ENCODE results near the gene DNAJC17. TPM values are rescaled to one million over a fixed set of nuclear protein-coding genes. Genes with fewer than 3 reads are reported as not detected.

Gene DNAJC17
- total RNA-seq, 1 donor from 2014 or later = 43.2 TPM

DNA sequence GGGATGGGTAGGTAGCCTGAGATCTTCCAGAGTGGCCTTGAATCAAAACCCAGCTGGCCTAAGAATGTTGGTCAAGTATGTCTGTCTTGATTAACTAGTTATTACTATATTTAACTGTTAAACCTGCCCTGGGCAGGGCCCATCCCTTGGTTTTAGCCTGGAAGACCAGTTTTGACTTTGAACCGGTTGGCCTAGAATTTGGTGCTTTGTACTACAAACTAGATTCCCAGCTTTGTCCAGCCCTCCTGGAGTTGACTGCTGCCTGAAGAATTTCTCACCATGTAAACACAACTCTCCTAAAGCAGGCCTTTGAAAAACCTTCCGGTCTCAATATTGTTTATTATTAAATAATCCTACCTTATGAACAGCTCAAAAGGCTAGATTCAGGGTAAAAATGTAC, 21.5 kb downstream of the DNAJC17 start:
- H3K4me3 ChIP-seq (ENCODE audit: low read depth, low read length) = no peak overlapping the region
- no peak for DNase-seq (ENCODE audit: low read depth)
- TF ChIP-seq, protein P1, sequence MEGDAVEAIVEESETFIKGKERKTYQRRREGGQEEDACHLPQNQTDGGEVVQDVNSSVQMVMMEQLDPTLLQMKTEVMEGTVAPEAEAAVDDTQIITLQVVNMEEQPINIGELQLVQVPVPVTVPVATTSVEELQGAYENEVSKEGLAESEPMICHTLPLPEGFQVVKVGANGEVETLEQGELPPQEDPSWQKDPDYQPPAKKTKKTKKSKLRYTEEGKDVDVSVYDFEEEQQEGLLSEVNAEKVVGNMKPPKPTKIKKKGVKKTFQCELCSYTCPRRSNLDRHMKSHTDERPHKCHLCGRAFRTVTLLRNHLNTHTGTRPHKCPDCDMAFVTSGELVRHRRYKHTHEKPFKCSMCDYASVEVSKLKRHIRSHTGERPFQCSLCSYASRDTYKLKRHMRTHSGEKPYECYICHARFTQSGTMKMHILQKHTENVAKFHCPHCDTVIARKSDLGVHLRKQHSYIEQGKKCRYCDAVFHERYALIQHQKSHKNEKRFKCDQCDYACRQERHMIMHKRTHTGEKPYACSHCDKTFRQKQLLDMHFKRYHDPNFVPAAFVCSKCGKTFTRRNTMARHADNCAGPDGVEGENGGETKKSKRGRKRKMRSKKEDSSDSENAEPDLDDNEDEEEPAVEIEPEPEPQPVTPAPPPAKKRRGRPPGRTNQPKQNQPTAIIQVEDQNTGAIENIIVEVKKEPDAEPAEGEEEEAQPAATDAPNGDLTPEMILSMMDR (conservative IDR thresholded peaks at IDR 0.05; ENCODE audit: low read depth, low read length) = no peak

DNA sequence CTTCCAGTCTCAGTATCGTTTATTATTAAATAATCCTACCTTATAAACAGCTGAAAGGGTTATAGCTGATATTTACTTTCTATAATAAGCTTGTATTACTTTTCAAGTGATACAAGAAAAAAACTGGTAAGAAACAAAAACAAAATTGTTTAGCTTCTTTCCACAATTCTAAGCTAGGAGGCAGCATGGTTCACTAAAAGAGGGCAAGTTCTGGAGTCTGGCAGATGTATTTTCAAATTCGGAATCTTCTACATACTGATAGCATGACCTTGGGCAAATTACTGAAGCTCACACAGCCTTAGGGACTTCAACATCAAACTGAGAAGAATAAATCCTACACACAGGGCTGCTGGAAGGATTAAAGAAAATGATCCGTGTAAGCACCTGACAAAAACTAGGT, 22.1 kb downstream of the DNAJC17 start:
- DNase-seq (ENCODE audit: low read depth) = no peak
- no peak overlapping the region for H3K4me3 ChIP-seq (ENCODE audit: low read depth, low read length)
- TF ChIP-seq, protein P1 (conservative IDR thresholded peaks at IDR 0.05; ENCODE audit: low read depth, low read length) = peak; percentile 37

DNA sequence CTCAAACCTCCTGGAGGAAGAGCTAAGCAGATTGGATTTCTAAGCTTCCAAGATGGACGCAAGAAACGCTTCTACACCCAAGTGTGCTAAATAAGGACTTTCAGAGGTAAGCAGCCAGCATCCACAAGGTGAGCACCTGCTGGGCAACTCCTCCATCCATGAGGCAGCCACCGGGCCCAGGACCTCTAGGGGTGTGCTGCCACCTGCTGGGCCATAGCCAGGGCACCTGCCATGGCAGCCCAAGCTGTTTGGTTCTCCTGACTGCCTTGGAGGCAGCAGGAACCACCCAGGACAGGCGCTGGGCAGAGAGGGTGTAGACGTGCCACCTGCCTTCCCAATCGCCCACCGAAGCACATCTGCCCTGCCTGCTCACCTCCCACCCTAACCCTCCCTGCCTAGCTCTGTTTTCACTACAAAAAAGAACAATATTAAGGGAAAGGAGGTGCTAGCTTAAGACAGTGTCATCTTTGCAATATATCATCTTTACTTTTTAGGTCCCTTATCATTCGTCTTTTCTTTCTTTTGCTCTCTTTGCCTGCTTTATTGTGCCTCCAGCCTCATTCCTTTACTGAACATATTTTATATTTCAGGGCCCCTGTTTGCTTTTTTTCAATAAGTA, 24.6 kb downstream of the DNAJC17 start:
- TF ChIP-seq, protein P1 (conservative IDR thresholded peaks at IDR 0.05; ENCODE audit: low read depth, low read length) = peak; percentile 85
- no peak overlapping the region for H3K4me3 ChIP-seq (ENCODE audit: low read depth, low read length)
- no peak for DNase-seq (ENCODE audit: low read depth)

DNA sequence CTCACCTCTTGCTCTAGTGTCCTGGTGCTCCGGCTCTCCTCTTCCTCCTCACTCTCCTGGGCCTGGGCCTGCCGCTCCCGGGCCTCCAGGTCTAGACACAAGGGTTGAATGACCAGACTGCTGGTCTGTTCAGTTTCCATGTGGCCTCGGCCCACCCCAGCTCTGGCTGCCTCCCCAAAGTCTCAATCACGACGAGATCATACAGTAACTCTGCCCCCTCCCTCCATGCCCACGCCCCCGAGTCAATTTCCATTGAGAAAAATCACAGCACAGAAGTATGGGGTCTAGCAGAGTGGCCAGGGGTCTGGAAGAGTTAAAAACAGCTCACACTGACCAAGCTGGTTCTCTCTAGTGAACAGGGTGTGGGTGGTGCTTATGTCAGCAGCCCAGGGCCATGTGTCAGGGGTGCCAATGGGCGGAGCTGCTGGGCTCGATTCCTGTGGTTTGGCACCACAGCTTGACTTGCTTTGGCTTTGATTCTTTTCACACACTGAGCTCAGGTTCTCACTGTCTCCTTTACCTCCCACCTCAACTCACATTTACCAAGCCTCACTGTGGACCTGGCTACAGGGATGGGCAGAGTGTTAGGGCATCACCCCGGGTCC, 30.6 kb downstream of the DNAJC17 start:
- DNase-seq (ENCODE audit: low read depth) = no peak
- H3K4me3 ChIP-seq (ENCODE audit: low read depth, low read length) = no peak overlapping the region
- TF ChIP-seq, protein P1 (conservative IDR thresholded peaks at IDR 0.05; ENCODE audit: low read depth, low read length) = no peak

DNA sequence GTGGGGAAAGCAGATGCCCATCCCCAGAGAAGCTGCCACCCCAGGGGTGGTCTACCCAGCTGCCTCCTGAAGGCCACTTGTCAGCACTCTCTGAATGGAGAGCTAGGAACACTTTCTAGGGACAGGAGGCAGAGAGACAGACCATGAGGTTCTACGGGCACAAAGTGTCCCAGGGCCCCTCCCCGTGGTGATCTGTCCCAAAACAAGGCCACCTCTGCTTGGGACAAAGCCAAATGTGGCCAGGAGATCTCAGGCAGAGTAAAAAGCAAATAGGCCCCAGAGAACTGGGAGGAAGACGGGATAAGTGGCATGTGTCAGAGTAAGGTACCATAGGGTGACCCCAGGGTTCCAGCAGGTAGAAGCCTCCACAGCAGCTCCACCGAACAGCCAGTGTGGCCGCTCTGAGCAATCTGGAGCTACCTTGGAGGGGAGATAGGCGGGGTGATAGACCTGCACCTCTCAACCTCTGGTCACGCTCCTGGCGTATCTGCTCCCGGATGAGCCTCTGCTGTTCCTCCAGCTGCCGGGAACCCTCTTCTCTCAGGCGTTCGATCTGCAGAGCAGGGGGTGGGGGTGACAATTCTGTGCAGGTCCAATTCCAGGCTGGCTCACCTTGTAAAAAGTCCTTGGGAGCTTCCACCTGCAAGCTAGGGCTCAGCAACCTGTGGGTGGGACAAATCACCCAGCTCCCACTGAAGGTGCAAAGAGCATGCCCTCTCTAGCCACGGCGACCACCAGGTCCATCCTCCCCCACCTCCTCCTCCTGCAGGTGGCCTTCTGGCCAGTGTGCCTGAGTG, 31.3 kb downstream of the DNAJC17 start:
- no peak for DNase-seq (ENCODE audit: low read depth)
- TF ChIP-seq, protein P1 (conservative IDR thresholded peaks at IDR 0.05; ENCODE audit: low read depth, low read length) = no peak
- H3K4me3 ChIP-seq (ENCODE audit: low read depth, low read length) = no peak overlapping the region

DNA sequence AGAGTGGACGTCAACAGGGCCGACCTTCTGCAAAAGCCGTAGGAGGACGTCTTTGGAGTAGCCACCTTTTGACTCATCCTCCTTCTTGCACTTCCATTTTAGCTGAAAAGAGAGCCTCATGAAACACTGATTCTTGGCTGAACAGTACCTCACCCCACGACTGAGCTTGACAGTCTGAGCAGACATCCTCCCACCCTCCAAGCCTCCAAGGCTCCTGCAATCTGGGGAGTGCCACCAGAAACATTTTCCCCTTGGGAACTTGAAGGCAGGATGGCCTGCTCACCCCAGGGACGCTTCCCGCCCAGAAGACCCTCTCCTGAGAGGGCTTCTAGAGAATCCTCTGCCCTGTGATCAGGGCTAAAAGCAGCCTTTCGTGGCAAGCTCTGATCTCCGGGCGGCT, 32.3 kb downstream of the DNAJC17 start:
- DNase-seq (ENCODE audit: low read depth) = no peak
- TF ChIP-seq, protein P1 (conservative IDR thresholded peaks at IDR 0.05; ENCODE audit: low read depth, low read length) = no peak
- no peak overlapping the region for H3K4me3 ChIP-seq (ENCODE audit: low read depth, low read length)
